ENCODE measurements around the gene FERD3L. TPM values are rescaled to one million over a fixed set of nuclear protein-coding genes. Genes with fewer than 3 reads are reported as not detected.

Gene FERD3L
- total and polyA plus RNA-seq, 2 of the 8 experiments (the other 6 are each of a cell fraction or from before 2014, with no cell fraction given): not detected

- TF ChIP-seq CHD7 (IDR thresholded peaks at IDR 0.05; ENCODE audit: insufficient replicate concordance, low read length): no peak
- TF ChIP-seq CHD1 (IDR thresholded peaks at IDR 0.05; ENCODE audit: low read depth, low read length): no peak
- TF ChIP-seq GTF2F1 (IDR thresholded peaks at IDR 0.05; ENCODE audit: borderline replicate concordance, low read depth, low read length): no peak
- TF ChIP-seq ATF3 (IDR thresholded peaks at IDR 0.05; ENCODE audit: insufficient read depth, low read depth, low read length): no peak
- no peak for TF ChIP-seq SIRT6 (IDR thresholded peaks at IDR 0.05; ENCODE audit: low read length)
These were observed 45.3 kb downstream of the FERD3L start (continued) for GRCh38 chr7:19099924-19100323.

Measured in H1 (cell line).